ENCODE data around the gene CST11.

The CST11 gene

DNA sequence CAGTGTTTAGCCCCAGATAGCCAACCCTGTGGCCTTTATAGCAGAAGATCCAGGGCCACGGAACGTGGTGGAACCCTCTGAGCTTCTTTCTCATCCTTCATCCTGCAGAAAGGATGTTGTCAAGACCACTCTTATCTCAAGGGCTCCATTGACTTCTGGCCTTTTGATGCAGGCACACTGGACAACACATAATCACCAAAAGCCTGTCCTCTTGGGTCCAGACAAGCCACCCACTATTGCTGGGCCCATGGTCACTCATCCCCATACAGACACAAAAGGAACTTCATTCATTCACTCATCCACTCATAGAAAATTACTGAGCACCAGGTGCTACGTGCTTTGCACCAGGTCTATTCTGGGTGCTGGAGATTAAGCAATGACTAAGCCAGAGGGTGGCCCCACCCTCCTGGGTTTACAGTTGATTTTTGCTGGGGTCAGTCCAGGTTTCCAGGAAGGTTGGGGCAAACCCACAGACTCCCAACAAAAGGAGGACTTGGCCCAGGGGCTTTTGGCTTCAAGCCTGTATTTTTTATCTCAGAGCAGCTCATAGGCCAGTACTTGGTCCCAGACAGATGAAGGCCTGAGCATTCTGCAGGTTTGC lies 40.6 kb upstream of the CST11 start:
- TF ChIP-seq, protein P1, sequence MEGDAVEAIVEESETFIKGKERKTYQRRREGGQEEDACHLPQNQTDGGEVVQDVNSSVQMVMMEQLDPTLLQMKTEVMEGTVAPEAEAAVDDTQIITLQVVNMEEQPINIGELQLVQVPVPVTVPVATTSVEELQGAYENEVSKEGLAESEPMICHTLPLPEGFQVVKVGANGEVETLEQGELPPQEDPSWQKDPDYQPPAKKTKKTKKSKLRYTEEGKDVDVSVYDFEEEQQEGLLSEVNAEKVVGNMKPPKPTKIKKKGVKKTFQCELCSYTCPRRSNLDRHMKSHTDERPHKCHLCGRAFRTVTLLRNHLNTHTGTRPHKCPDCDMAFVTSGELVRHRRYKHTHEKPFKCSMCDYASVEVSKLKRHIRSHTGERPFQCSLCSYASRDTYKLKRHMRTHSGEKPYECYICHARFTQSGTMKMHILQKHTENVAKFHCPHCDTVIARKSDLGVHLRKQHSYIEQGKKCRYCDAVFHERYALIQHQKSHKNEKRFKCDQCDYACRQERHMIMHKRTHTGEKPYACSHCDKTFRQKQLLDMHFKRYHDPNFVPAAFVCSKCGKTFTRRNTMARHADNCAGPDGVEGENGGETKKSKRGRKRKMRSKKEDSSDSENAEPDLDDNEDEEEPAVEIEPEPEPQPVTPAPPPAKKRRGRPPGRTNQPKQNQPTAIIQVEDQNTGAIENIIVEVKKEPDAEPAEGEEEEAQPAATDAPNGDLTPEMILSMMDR (IDR thresholded peaks at IDR 0.05; ENCODE audit: insufficient read depth, low read length), result no peak
- TF ChIP-seq, protein P2, sequence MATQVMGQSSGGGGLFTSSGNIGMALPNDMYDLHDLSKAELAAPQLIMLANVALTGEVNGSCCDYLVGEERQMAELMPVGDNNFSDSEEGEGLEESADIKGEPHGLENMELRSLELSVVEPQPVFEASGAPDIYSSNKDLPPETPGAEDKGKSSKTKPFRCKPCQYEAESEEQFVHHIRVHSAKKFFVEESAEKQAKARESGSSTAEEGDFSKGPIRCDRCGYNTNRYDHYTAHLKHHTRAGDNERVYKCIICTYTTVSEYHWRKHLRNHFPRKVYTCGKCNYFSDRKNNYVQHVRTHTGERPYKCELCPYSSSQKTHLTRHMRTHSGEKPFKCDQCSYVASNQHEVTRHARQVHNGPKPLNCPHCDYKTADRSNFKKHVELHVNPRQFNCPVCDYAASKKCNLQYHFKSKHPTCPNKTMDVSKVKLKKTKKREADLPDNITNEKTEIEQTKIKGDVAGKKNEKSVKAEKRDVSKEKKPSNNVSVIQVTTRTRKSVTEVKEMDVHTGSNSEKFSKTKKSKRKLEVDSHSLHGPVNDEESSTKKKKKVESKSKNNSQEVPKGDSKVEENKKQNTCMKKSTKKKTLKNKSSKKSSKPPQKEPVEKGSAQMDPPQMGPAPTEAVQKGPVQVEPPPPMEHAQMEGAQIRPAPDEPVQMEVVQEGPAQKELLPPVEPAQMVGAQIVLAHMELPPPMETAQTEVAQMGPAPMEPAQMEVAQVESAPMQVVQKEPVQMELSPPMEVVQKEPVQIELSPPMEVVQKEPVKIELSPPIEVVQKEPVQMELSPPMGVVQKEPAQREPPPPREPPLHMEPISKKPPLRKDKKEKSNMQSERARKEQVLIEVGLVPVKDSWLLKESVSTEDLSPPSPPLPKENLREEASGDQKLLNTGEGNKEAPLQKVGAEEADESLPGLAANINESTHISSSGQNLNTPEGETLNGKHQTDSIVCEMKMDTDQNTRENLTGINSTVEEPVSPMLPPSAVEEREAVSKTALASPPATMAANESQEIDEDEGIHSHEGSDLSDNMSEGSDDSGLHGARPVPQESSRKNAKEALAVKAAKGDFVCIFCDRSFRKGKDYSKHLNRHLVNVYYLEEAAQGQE (IDR thresholded peaks at IDR 0.05; ENCODE audit: insufficient replicate concordance, low read depth), result no peak
- TF ChIP-seq GABPA (IDR thresholded peaks at IDR 0.05; ENCODE audit: low read depth) (no peak), POLR2AphosphoS5 (IDR thresholded peaks at IDR 0.05; ENCODE audit: low read depth) (no peak), SPI1 (IDR thresholded peaks at IDR 0.05; ENCODE audit: borderline replicate concordance, low read depth) (no peak)
- Histone ChIP-seq H3K27ac (replicated peaks) (no peak overlapping the region), H3K27me3 (ENCODE audit: insufficient read depth, poor library complexity, severe bottlenecking) (no peaks in the 10 kb centered on the region), H3K4me3 (replicated peaks; ENCODE audit: insufficient read depth, low read length) (no peak overlapping the region)
- no peak for DNase-seq (ENCODE audit: low read depth in 1 of 2, low spot score in 1 of 2)

DNA sequence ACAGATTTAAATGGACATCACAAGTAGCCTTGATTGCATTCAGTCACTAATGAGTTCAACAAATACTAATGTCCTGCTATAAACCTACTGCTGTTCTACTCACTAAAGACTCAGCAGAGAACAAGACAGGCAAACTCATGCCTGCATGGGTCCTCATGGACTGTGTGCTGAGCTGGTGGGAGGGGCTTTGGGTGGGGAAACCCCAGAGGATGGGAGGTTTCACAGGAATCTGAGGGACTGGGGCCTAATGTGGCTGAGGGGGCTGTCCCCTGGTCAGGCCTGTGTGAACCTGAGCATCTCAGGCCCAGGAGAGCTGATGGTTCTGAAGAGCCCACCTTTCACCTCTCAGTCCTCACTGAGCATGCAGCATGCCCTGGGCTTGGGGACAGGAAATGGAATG lies 39.6 kb upstream of the CST11 start:
- TF ChIP-seq SPI1 (IDR thresholded peaks at IDR 0.05; ENCODE audit: borderline replicate concordance, low read depth) (no peak), GABPA (IDR thresholded peaks at IDR 0.05; ENCODE audit: low read depth) (no peak), POLR2AphosphoS5 (IDR thresholded peaks at IDR 0.05; ENCODE audit: low read depth) (no peak)
- TF ChIP-seq, protein P2 (IDR thresholded peaks at IDR 0.05; ENCODE audit: insufficient replicate concordance, low read depth), result no peak
- TF ChIP-seq, protein P1 (IDR thresholded peaks at IDR 0.05; ENCODE audit: insufficient read depth, low read length), result no peak
- DNase-seq (ENCODE audit: low read depth in 1 of 2, low spot score in 1 of 2), result no peak
- no peak overlapping the region for H3K27ac ChIP-seq (replicated peaks)
- no peaks in the 10 kb centered on the region for H3K27me3 ChIP-seq (ENCODE audit: insufficient read depth, poor library complexity, severe bottlenecking)
- H3K4me3 ChIP-seq (replicated peaks; ENCODE audit: insufficient read depth, low read length), result no peak overlapping the region

DNA sequence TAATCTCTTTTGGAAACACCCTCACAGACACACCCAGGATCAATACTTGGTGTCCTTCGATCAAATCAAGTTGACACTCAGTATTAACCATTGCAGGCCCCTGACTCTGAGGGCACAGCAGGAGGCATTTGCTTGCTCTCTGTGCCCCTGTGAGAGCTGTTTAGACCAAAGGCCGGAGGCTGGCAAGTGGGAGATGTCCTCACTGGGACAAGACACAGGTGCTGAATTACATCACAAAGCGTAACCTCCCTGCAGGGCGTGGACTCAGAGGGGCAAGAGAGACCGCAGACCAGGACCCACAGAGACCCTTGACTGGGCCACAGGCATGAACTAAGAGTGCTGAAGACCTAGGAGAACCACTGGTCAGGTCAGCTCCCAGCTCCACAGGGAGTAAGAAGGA lies 38.1 kb upstream of the CST11 start, which contains the start of gene CST8:
Gene CST8, plus strand, starts transcription at position 301 of the 400 bp plus-strand sequence. CDS start 551 bp downstream, outside the sequence.
- no peak for TF ChIP-seq POLR2AphosphoS5 (IDR thresholded peaks at IDR 0.05; ENCODE audit: low read depth)
- TF ChIP-seq, protein P1 (IDR thresholded peaks at IDR 0.05; ENCODE audit: insufficient read depth, low read length), result no peak
- no peak for TF ChIP-seq SPI1 (IDR thresholded peaks at IDR 0.05; ENCODE audit: borderline replicate concordance, low read depth)
- TF ChIP-seq, protein P2 (IDR thresholded peaks at IDR 0.05; ENCODE audit: insufficient replicate concordance, low read depth), result no peak
- no peak for TF ChIP-seq GABPA (IDR thresholded peaks at IDR 0.05; ENCODE audit: low read depth)
- DNase-seq (ENCODE audit: low read depth in 1 of 2, low spot score in 1 of 2), result no peak
- H3K4me3 ChIP-seq (replicated peaks; ENCODE audit: insufficient read depth, low read length), result no peak within 1 kb of the TSS
- peaks cover 5% of the 10 kb centered on the region for H3K27me3 ChIP-seq (ENCODE audit: insufficient read depth, poor library complexity, severe bottlenecking)
- H3K27ac ChIP-seq (replicated peaks), result no peak within 1 kb of the TSS

Data from HL-60 (cell line).